GM21528 (cell line): Measurements from ENCODE around the gene ANKRD42.
A peak's percentile ranks its signal among the peaks of the same experiment; 100 is the strongest.
"Not testable (repeated sequence)": the region's sequence is repeated elsewhere in the genome, so short reads cannot be mapped to it uniquely, and the experiment has no call there.

Source experiments
- ATAC-seq: cut with Tn5 transposase; IDR thresholded peaks from one replicate; pipeline ENCODE4 v1.9.1; 2021; ENCODE audit warnings: mild to moderate bottlenecking, moderate library complexity; ENCODE audit not compliant: unreplicated experiment, low FRiP score

ANKRD42 gene

GRCh38 chr11:83170865-83171264, 22.6 kb upstream of the ANKRD42 start:
- no peak for ATAC-seq

GRCh38 chr11:83172551-83172950, 21.0 kb upstream of the ANKRD42 start:
- ATAC-seq = no peak

GRCh38 chr11:83174008-83174407, 19.5 kb upstream of the ANKRD42 start:
- no peak for ATAC-seq

GRCh38 chr11:83175815-83176214, 17.7 kb upstream of the ANKRD42 start:
- ATAC-seq = no peak

- ATAC-seq = no peak
Observed at GRCh38 chr11:83181815-83182214, 11.7 kb upstream of the ANKRD42 start.

GRCh38 chr11:83185767-83186166, 7.7 kb upstream of the ANKRD42 start:
- ATAC-seq = no peak

- no peak for ATAC-seq
Observed at GRCh38 chr11:83187465-83187864, 6.0 kb upstream of the ANKRD42 start.

- ATAC-seq = no peak
Observed at GRCh38 chr11:83191491-83191890, 2.0 kb upstream of the ANKRD42 start.

- ATAC-seq = no peak
Observed at GRCh38 chr11:83191986-83192385, 1.5 kb upstream of the ANKRD42 start.

- ATAC-seq = no peak
Observed at GRCh38 chr11:83192606-83193245, 786 bp upstream of the ANKRD42 start.

GRCh38 chr11:83194281-83195142, 1.0 kb downstream of the ANKRD42 start:
- ATAC-seq = peak; percentile 72

GRCh38 chr11:83195143-83195466, 1.6 kb downstream of the ANKRD42 start:
- ATAC-seq = no peak

- ATAC-seq = no peak
Observed at GRCh38 chr11:83195649-83196048, 2.1 kb downstream of the ANKRD42 start.

- ATAC-seq = no peak
Observed at GRCh38 chr11:83200035-83200434, 6.5 kb downstream of the ANKRD42 start.

- ATAC-seq = no peak
Observed at GRCh38 chr11:83205608-83206185, 12.2 kb downstream of the ANKRD42 start.

GRCh38 chr11:83206221-83206620, 12.7 kb downstream of the ANKRD42 start:
- ATAC-seq = no peak

GRCh38 chr11:83206771-83207382, 13.4 kb downstream of the ANKRD42 start:
- ATAC-seq = not testable (repeated sequence)

- ATAC-seq = no peak
Observed at GRCh38 chr11:83219095-83219494, 25.6 kb downstream of the ANKRD42 start.

GRCh38 chr11:83220260-83220659, 26.7 kb downstream of the ANKRD42 start:
- ATAC-seq = no peak

GRCh38 chr11:83221694-83222093, 28.2 kb downstream of the ANKRD42 start:
- no peak for ATAC-seq

- no peak for ATAC-seq
Observed at GRCh38 chr11:83222499-83222898, 29.0 kb downstream of the ANKRD42 start.
